Osteoblast (primary cell): ENCODE data around the gene VARS2. TPM values are rescaled to one million over a fixed set of nuclear protein-coding genes. Genes with fewer than 3 reads are reported as not detected.

Experiments
- DNase-seq: peaks from one replicate; pipeline ENCODE4 v3.0.0; 2011; ENCODE audit warnings: low spot score, mixed read lengths; ENCODE audit not compliant: insufficient read length; ENCODE audit errors: missing footprints
- H2AFZ ChIP-seq: 2 replicates; pipeline ENCODE4 v1.6.0; 2011; ENCODE audit warnings: mild to moderate bottlenecking, low read length
- H3K27ac ChIP-seq: 2 replicates; pipeline ENCODE4 v1.5.1; 2011; ENCODE audit warnings: mild to moderate bottlenecking, low read depth, low read length, moderate library complexity
- H3K27me3 ChIP-seq: 2 replicates; pipeline ENCODE4 v1.6.0; 2012; ENCODE audit warnings: mild to moderate bottlenecking, control low read depth, inconsistent platforms, low read length, moderate library complexity; ENCODE audit not compliant: insufficient read depth
- H3K36me3 ChIP-seq: 2 replicates; pipeline ENCODE4 v1.5.1; 2011; ENCODE audit warnings: mild to moderate bottlenecking, low read length, control low read depth, moderate library complexity; ENCODE audit not compliant: insufficient read depth
- H3K4me1 ChIP-seq: 2 replicates; pipeline ENCODE4 v1.5.1; 2011; ENCODE audit warnings: mild to moderate bottlenecking, low read length, control low read depth, moderate library complexity; ENCODE audit not compliant: insufficient read depth
- H3K4me2 ChIP-seq: 2 replicates; pipeline ENCODE4 v1.6.0; 2011; ENCODE audit warnings: mild to moderate bottlenecking, low read length; ENCODE audit not compliant: insufficient read depth
- H3K4me3 ChIP-seq: fragments of 200-600 bp; sonication (generic); 3 replicates; pipeline ENCODE4 v1.5.1; 2012; ENCODE audit warnings: mild to moderate bottlenecking, low read length, inconsistent platforms; ENCODE audit not compliant: insufficient read depth
- H3K79me2 ChIP-seq: 2 replicates; pipeline ENCODE4 v1.6.0; 2012; ENCODE audit warnings: mild to moderate bottlenecking, low read length, control low read depth, inconsistent platforms; ENCODE audit not compliant: insufficient read depth
- H3K9me3 ChIP-seq: 2 replicates; pipeline ENCODE4 v1.5.1; 2011; ENCODE audit warnings: low read depth, low read length, control low read depth
- H4K20me1 ChIP-seq: 2 replicates; pipeline ENCODE4 v1.6.0; 2012; ENCODE audit warnings: mild to moderate bottlenecking, low read length, control low read depth; ENCODE audit not compliant: insufficient read depth
- CTCF ChIP-seq: IDR thresholded peaks from 2 replicates; pipeline ENCODE4 v1.5.1; 2011; ENCODE audit warnings: mild to moderate bottlenecking, low read depth, low read length, moderate library complexity; ENCODE audit errors: extremely low read depth
- total RNA-seq: library from RNA; depleted of rRNA; stranded (reverse); fragments of >200 nt; gene quantifications from 2 replicates; pipeline ENCODE4 v1.2.3, GENCODE V29; 2012

The VARS2 gene
- total RNA-seq, 1 donor: 14.5 TPM

- no peak for TF ChIP-seq CTCF
- H3K79me2 ChIP-seq: peaks cover 9% of the 10 kb centered on the region
- no peaks in the 10 kb centered on the region for H3K36me3 ChIP-seq
- peak; percentile 43 for DNase-seq
- no peak overlapping the region for H2AFZ ChIP-seq
- H3K27me3 ChIP-seq: no peaks in the 10 kb centered on the region
- H3K4me2 ChIP-seq: no peak overlapping the region
- H3K4me1 ChIP-seq: peaks cover 30% of the 10 kb centered on the region
- no peaks in the 10 kb centered on the region for H4K20me1 ChIP-seq
- H3K4me3 ChIP-seq: no peak overlapping the region
- H3K27ac ChIP-seq: no peak overlapping the region
- H3K9me3 ChIP-seq: no peaks in the 10 kb centered on the region
Observed at GRCh38 chr6:30880698-30881252, 33.3 kb upstream of the VARS2 start.

- H3K4me2 ChIP-seq: no peak overlapping the region
Observed at GRCh38 chr6:30881392-30882203, 32.4 kb upstream of the VARS2 start.

GRCh38 chr6:30882204-30882758 is 31.8 kb upstream of the VARS2 start:
- Histone ChIP-seq H3K36me3 (no peaks in the 10 kb centered on the region), H2AFZ (no peak overlapping the region), H3K4me2 (no peak overlapping the region), H3K27ac (no peak overlapping the region), H3K4me1 (peaks cover 33% of the 10 kb centered on the region), H3K79me2 (peaks cover 17% of the 10 kb centered on the region), H3K9me3 (no peaks in the 10 kb centered on the region), H4K20me1 (no peaks in the 10 kb centered on the region), H3K4me3 (no peak overlapping the region), H3K27me3 (no peaks in the 10 kb centered on the region)
- TF ChIP-seq CTCF: no peak
- DNase-seq: peak; percentile 88

More at GRCh38 chr6:30881392-30882203, 32.4 kb upstream of the VARS2 start:
- Histone ChIP-seq H2AFZ (no peak overlapping the region), H3K9me3 (no peaks in the 10 kb centered on the region), H3K36me3 (no peaks in the 10 kb centered on the region), H3K4me3 (no peak overlapping the region), H3K79me2 (peaks cover 17% of the 10 kb centered on the region), H4K20me1 (no peaks in the 10 kb centered on the region), H3K4me1 (peaks cover 32% of the 10 kb centered on the region), H3K27ac (no peak overlapping the region), H3K27me3 (no peaks in the 10 kb centered on the region)
- peak; percentile 87 for DNase-seq
- no peak for TF ChIP-seq CTCF
